GM23338 (cell line): ENCODE data around the gene ARHGAP30. TPM values are rescaled to one million over a fixed set of nuclear protein-coding genes. Genes with fewer than 3 reads are reported as not detected.

ENCODE experiments used
- ATAC-seq: fragments of 200-7000 bp; cut with Tn5 transposase; 3 replicates; pipeline ENCODE4 v1.9.1; 2020
- DNase-seq: peaks from one replicate; pipeline ENCODE4 v3.0.0-alpha.2; 2015; ENCODE audit warnings: low spot score
- H2AFZ ChIP-seq: fragments of 200-600 bp; sonication (generic); 2 replicates; pipeline ENCODE4 v1.8.0; 2016; ENCODE audit warnings: antibody characterized with exemption, mild to moderate bottlenecking, moderate library complexity
- H3F3A ChIP-seq: fragments of 200-600 bp; sonication (generic); replicated peaks from 2 replicates; pipeline ENCODE4 v1.8.0; 2017; ENCODE audit warnings: antibody characterized with exemption, mixed run types, low read depth
- H3K27ac ChIP-seq: fragments of 200-600 bp; sonication (generic); 2 replicates; pipeline ENCODE4 v1.6.1; 2016; ENCODE audit warnings: low read depth
- H3K27me3 ChIP-seq: fragments of 200-600 bp; sonication (generic); 2 replicates; pipeline ENCODE4 v1.8.0; 2016; ENCODE audit warnings: mild to moderate bottlenecking, mixed run types, moderate library complexity; ENCODE audit not compliant: insufficient read depth
- H3K36me3 ChIP-seq: fragments of 200-600 bp; sonication (generic); 2 replicates; pipeline ENCODE4 v1.8.0; 2016; ENCODE audit warnings: mild to moderate bottlenecking; ENCODE audit not compliant: insufficient read depth
- H3K4me1 ChIP-seq: fragments of 200-600 bp; sonication (generic); 2 replicates; pipeline ENCODE4 v1.8.0; 2016; ENCODE audit warnings: mild to moderate bottlenecking, moderate library complexity; ENCODE audit not compliant: insufficient read depth
- H3K4me2 ChIP-seq: fragments of 200-600 bp; sonication (generic); 2 replicates; pipeline ENCODE4 v1.7.1; 2017; ENCODE audit warnings: mixed run types
- H3K4me3 ChIP-seq: fragments of 200-600 bp; sonication (generic); 2 replicates; pipeline ENCODE4 v1.6.1; 2016; ENCODE audit warnings: mixed run types
- H3K79me2 ChIP-seq: fragments of 200-600 bp; sonication (generic); replicated peaks from 2 replicates; pipeline ENCODE4 v1.8.0; 2017; ENCODE audit warnings: mild to moderate bottlenecking; ENCODE audit not compliant: insufficient read depth
- H3K9me2 ChIP-seq: fragments of 200-600 bp; sonication (generic); 2 replicates; pipeline ENCODE4 v1.8.0; 2017; ENCODE audit not compliant: insufficient read depth
- H4K20me1 ChIP-seq: fragments of 200-600 bp; sonication (generic); replicated peaks from 2 replicates; pipeline ENCODE4 v1.8.0; 2017; ENCODE audit warnings: mild to moderate bottlenecking; ENCODE audit not compliant: insufficient read depth
- H3K27ac Mint-ChIP-seq: 2 replicates; pipeline ENCODE4 v1.8.0; 2020; ENCODE audit warnings: inconsistent platforms, mild to moderate bottlenecking, moderate library complexity, mixed read lengths
- H3K27me3 Mint-ChIP-seq: 3 replicates; pipeline ENCODE4 v1.8.0; 2022; ENCODE audit warnings: low read depth, mild to moderate bottlenecking, moderate library complexity, mixed read lengths, inconsistent platforms; ENCODE audit not compliant: insufficient read depth, poor library complexity
- H3K36me3 Mint-ChIP-seq: 3 replicates; pipeline ENCODE4 v1.8.0; 2021; ENCODE audit warnings: low read depth, mild to moderate bottlenecking, inconsistent platforms, moderate library complexity, mixed read lengths
- H3K4me1 Mint-ChIP-seq: 3 replicates; pipeline ENCODE4 v1.8.0; 2020; ENCODE audit warnings: mild to moderate bottlenecking, inconsistent platforms, mixed read lengths
- H3K4me3 Mint-ChIP-seq: 3 replicates; pipeline ENCODE4 v1.8.0; 2021; ENCODE audit warnings: moderate library complexity, mild to moderate bottlenecking, inconsistent platforms, mixed read lengths
- H3K9me3 Mint-ChIP-seq: 3 replicates; pipeline ENCODE4 v1.8.0; 2020; ENCODE audit warnings: moderate library complexity, mild to moderate bottlenecking, inconsistent platforms, mixed read lengths
- CREB1 ChIP-seq: fragments of 250-450 bp; sonication (Bioruptor Pico); IDR thresholded peaks from 2 replicates; pipeline ENCODE4 v1.5.0; 2020; ENCODE audit warnings: low read depth, mild to moderate bottlenecking, moderate library complexity
- EZH2 ChIP-seq: fragments of 200-600 bp; sonication (generic); IDR thresholded peaks from one replicate; pipeline ENCODE4 v1.8.0; 2017; ENCODE audit warnings: antibody characterized with exemption, mild to moderate bottlenecking, low read depth; ENCODE audit not compliant: unreplicated experiment
- EZH2phosphoT487 ChIP-seq: fragments of 200-600 bp; sonication (generic); IDR thresholded peaks from one replicate; pipeline ENCODE4 v1.8.1; 2018; ENCODE audit warnings: antibody characterized with exemption; ENCODE audit not compliant: unreplicated experiment
- JUNB ChIP-seq: IDR thresholded peaks from one replicate; pipeline ENCODE4 v1.6.1; 2016; ENCODE audit warnings: antibody characterized with exemption; ENCODE audit not compliant: unreplicated experiment
- NANOG ChIP-seq: IDR thresholded peaks from 2 replicates; pipeline ENCODE4 v1.6.1; 2016; ENCODE audit warnings: antibody characterized with exemption, borderline replicate concordance
- POLR2AphosphoS5 ChIP-seq: IDR thresholded peaks from 2 replicates; pipeline ENCODE4 v1.6.1; 2016; ENCODE audit warnings: antibody characterized with exemption, low read depth
- STAT1 ChIP-seq: IDR thresholded peaks from one replicate; pipeline ENCODE4 v1.6.1; 2016; ENCODE audit warnings: antibody characterized with exemption; ENCODE audit not compliant: unreplicated experiment
- ZNF114 ChIP-seq: fragments of 250-450 bp; sonication (Bioruptor Pico); IDR thresholded peaks from 2 replicates; pipeline ENCODE4 v1.5.0; 2020; ENCODE audit warnings: mild to moderate bottlenecking, moderate library complexity
- ZNF331 ChIP-seq: fragments of 250-450 bp; sonication (Bioruptor Pico); IDR thresholded peaks from 2 replicates; pipeline ENCODE4 v1.5.0; 2020; ENCODE audit warnings: low read depth, mild to moderate bottlenecking, moderate library complexity
- polyA plus RNA-seq: library from polyadenylated mRNA; unstranded; fragments of >200 nt; fragmentation: Nextera tagmentation; extraction: Ambion mirVana; gene quantifications from 2 replicates; pipeline ENCODE4 v1.2.1, GENCODE V29; 2016
- total RNA-seq: library from RNA; depleted of rRNA; stranded (reverse); fragments of >200 nt; shearing (Covaris generic); gene quantifications from 2 replicates; pipeline ENCODE4 v1.2.3, GENCODE V29; 2014
- TF ChIP-seq, protein P1 (sequence below): fragments of 250-450 bp; sonication (Bioruptor Pico); IDR thresholded peaks from 2 replicates; pipeline ENCODE4 v1.5.0; 2020; ENCODE audit warnings: mild to moderate bottlenecking, moderate library complexity
- TF ChIP-seq, protein P2 (sequence below): IDR thresholded peaks from one replicate; pipeline ENCODE4 v1.6.1; 2018; ENCODE audit warnings: antibody characterized with exemption; ENCODE audit not compliant: unreplicated experiment
- TF ChIP-seq, protein P3 (sequence below), 2 experiments: fragments of 200-600 bp in 1 of 2; sonication (generic) in 1 of 2; conservative IDR thresholded peaks; 2 replicates each; pipeline versions ENCODE4 v1.5.1 to v1.6.1; 2016 to 2017; ENCODE audit warnings: antibody characterized with exemption in 2 of 2, low read depth in 2 of 2, mild to moderate bottlenecking in 2 of 2, moderate library complexity in 1 of 2
- TF ChIP-seq, protein P4 (sequence below): IDR thresholded peaks from 2 replicates; pipeline ENCODE4 v1.6.1; 2016; ENCODE audit warnings: antibody characterized with exemption

ARHGAP30 gene
- total and polyA plus RNA-seq, 2 experiments from 2014 or later: 0.45 TPM; not detected in 1

GRCh38 chr1:161013131-161013487 is 56.6 kb downstream of the ARHGAP30 start (continued):
- TF ChIP-seq, protein P1, sequence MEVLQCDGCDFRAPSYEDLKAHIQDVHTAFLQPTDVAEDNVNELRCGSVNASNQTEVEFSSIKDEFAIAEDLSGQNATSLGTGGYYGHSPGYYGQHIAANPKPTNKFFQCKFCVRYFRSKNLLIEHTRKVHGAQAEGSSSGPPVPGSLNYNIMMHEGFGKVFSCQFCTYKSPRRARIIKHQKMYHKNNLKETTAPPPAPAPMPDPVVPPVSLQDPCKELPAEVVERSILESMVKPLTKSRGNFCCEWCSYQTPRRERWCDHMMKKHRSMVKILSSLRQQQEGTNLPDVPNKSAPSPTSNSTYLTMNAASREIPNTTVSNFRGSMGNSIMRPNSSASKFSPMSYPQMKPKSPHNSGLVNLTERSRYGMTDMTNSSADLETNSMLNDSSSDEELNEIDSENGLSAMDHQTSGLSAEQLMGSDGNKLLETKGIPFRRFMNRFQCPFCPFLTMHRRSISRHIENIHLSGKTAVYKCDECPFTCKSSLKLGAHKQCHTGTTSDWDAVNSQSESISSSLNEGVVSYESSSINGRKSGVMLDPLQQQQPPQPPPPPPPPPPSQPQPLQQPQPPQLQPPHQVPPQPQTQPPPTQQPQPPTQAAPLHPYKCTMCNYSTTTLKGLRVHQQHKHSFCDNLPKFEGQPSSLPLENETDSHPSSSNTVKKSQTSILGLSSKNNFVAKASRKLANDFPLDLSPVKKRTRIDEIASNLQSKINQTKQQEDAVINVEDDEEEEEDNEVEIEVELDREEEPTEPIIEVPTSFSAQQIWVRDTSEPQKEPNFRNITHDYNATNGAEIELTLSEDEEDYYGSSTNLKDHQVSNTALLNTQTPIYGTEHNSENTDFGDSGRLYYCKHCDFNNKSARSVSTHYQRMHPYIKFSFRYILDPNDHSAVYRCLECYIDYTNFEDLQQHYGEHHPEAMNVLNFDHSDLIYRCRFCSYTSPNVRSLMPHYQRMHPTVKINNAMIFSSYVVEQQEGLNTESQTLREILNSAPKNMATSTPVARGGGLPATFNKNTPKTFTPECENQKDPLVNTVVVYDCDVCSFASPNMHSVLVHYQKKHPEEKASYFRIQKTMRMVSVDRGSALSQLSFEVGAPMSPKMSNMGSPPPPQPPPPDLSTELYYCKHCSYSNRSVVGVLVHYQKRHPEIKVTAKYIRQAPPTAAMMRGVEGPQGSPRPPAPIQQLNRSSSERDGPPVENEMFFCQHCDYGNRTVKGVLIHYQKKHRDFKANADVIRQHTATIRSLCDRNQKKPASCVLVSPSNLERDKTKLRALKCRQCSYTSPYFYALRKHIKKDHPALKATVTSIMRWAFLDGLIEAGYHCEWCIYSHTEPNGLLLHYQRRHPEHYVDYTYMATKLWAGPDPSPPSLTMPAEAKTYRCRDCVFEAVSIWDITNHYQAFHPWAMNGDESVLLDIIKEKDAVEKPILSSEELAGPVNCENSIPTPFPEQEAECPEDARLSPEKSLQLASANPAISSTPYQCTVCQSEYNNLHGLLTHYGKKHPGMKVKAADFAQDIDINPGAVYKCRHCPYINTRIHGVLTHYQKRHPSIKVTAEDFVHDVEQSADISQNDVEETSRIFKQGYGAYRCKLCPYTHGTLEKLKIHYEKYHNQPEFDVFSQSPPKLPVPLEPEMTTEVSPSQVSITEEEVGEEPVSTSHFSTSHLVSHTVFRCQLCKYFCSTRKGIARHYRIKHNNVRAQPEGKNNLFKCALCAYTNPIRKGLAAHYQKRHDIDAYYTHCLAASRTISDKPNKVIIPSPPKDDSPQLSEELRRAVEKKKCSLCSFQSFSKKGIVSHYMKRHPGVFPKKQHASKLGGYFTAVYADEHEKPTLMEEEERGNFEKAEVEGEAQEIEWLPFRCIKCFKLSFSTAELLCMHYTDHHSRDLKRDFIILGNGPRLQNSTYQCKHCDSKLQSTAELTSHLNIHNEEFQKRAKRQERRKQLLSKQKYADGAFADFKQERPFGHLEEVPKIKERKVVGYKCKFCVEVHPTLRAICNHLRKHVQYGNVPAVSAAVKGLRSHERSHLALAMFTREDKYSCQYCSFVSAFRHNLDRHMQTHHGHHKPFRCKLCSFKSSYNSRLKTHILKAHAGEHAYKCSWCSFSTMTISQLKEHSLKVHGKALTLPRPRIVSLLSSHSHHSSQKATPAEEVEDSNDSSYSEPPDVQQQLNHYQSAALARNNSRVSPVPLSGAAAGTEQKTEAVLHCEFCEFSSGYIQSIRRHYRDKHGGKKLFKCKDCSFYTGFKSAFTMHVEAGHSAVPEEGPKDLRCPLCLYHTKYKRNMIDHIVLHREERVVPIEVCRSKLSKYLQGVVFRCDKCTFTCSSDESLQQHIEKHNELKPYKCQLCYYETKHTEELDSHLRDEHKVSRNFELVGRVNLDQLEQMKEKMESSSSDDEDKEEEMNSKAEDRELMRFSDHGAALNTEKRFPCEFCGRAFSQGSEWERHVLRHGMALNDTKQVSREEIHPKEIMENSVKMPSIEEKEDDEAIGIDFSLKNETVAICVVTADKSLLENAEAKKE (CRISPR knock-in tag): no peak

DNA sequence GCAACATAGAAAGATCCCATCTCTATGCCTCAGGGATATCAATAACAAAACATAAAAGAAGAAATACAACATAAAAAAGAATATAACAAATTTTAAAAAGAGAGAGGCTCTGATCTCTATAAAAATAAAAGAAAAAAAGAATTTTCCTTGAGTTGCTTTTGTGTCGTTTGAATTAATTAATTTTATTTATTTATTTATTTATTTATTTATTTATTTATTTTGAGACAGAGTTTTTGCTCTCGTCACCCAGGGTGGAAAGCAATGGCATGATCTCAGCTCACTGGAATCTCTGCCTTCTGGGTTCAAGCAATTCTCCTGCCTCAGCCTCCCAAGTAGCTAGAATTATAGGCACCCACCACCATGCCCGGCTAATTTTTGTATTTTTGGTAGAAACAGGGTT is 57.3 kb downstream of the ARHGAP30 start:
- peaks cover 49% of the 10 kb centered on the region for H3K4me1 ChIP-seq
- Mint-ChIP-seq H3K4me1 (peaks cover 42% of the 10 kb centered on the region), H3K27ac (0 out of 2 replicates have a peak overlapping the region, but pooled peaks have one; percentile 85), H3K9me3 (no peaks in the 10 kb centered on the region), H3K27me3 (no peaks in the 10 kb centered on the region), H3K36me3 (peaks cover 37% of the 10 kb centered on the region), H3K4me3 (no peak overlapping the region)
- H4K20me1 ChIP-seq: peaks cover 59% of the 10 kb centered on the region
- H3F3A ChIP-seq: peaks cover 11% of the 10 kb centered on the region
- no peaks in the 10 kb centered on the region for H3K27me3 ChIP-seq
- H2AFZ ChIP-seq: no peak overlapping the region
- DNase-seq (no peak), ATAC-seq (no peak)
- H3K36me3 ChIP-seq: no peaks in the 10 kb centered on the region; the same call in none of the 2 replicates
- no peak overlapping the region for H3K4me3 ChIP-seq
- H3K4me2 ChIP-seq: peak overlapping the region; percentile 78; the same call in 1 of the 2 replicates
- H3K27ac ChIP-seq: peak overlapping the region; percentile 87; the same call in 1 of the 2 replicates
- H3K79me2 ChIP-seq: peaks cover 100% of the 10 kb centered on the region
- no peaks in the 10 kb centered on the region for H3K9me2 ChIP-seq
- TF ChIP-seq POLR2AphosphoS5 (no peak), ZNF114 (no peak), CREB1 (CRISPR knock-in tag) (no peak), EZH2 (no peak), STAT1 (no peak), NANOG (no peak), JUNB (no peak), ZNF331 (CRISPR knock-in tag) (no peak), EZH2phosphoT487 (no peak)
- TF ChIP-seq, protein P2, sequence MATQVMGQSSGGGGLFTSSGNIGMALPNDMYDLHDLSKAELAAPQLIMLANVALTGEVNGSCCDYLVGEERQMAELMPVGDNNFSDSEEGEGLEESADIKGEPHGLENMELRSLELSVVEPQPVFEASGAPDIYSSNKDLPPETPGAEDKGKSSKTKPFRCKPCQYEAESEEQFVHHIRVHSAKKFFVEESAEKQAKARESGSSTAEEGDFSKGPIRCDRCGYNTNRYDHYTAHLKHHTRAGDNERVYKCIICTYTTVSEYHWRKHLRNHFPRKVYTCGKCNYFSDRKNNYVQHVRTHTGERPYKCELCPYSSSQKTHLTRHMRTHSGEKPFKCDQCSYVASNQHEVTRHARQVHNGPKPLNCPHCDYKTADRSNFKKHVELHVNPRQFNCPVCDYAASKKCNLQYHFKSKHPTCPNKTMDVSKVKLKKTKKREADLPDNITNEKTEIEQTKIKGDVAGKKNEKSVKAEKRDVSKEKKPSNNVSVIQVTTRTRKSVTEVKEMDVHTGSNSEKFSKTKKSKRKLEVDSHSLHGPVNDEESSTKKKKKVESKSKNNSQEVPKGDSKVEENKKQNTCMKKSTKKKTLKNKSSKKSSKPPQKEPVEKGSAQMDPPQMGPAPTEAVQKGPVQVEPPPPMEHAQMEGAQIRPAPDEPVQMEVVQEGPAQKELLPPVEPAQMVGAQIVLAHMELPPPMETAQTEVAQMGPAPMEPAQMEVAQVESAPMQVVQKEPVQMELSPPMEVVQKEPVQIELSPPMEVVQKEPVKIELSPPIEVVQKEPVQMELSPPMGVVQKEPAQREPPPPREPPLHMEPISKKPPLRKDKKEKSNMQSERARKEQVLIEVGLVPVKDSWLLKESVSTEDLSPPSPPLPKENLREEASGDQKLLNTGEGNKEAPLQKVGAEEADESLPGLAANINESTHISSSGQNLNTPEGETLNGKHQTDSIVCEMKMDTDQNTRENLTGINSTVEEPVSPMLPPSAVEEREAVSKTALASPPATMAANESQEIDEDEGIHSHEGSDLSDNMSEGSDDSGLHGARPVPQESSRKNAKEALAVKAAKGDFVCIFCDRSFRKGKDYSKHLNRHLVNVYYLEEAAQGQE: no peak
- TF ChIP-seq, protein P3, sequence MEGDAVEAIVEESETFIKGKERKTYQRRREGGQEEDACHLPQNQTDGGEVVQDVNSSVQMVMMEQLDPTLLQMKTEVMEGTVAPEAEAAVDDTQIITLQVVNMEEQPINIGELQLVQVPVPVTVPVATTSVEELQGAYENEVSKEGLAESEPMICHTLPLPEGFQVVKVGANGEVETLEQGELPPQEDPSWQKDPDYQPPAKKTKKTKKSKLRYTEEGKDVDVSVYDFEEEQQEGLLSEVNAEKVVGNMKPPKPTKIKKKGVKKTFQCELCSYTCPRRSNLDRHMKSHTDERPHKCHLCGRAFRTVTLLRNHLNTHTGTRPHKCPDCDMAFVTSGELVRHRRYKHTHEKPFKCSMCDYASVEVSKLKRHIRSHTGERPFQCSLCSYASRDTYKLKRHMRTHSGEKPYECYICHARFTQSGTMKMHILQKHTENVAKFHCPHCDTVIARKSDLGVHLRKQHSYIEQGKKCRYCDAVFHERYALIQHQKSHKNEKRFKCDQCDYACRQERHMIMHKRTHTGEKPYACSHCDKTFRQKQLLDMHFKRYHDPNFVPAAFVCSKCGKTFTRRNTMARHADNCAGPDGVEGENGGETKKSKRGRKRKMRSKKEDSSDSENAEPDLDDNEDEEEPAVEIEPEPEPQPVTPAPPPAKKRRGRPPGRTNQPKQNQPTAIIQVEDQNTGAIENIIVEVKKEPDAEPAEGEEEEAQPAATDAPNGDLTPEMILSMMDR (conservative IDR thresholded peaks at IDR 0.05; ENCODE audit: low read depth in 2 of 2): no peak
- TF ChIP-seq, protein P4, sequence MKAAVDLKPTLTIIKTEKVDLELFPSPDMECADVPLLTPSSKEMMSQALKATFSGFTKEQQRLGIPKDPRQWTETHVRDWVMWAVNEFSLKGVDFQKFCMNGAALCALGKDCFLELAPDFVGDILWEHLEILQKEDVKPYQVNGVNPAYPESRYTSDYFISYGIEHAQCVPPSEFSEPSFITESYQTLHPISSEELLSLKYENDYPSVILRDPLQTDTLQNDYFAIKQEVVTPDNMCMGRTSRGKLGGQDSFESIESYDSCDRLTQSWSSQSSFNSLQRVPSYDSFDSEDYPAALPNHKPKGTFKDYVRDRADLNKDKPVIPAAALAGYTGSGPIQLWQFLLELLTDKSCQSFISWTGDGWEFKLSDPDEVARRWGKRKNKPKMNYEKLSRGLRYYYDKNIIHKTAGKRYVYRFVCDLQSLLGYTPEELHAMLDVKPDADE: no peak
